HG03378 (cell line): ENCODE results near the gene GRIK3.
"Not testable (repeated sequence)": the region's sequence is repeated elsewhere in the genome, so short reads cannot be mapped to it uniquely, and the experiment has no call there.

Experiments
- ATAC-seq: cut with Tn5 transposase; IDR thresholded peaks from one replicate; pipeline ENCODE4 v1.9.1; 2021; ENCODE audit warnings: mild to moderate bottlenecking, moderate library complexity; ENCODE audit not compliant: unreplicated experiment

GRIK3 gene

DNA sequence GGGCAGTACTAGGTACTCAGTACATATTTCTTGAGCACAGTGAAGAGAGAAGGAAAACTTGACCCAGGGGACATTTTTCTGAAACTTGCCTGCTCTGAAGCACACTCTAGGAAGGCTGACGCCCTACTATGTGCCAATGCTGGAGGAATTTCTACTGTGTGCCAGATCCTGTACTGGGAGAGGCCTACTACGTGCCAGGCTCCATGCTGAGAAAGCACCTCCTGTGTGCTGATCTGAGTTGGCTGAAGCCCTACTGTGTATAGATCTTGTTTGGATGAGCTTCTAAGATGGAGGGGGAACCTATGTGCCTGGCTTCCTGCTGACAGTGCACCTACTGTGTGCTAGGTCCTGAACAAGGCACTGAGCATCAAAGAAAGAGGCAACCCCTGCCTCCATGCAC, 86.2 kb downstream of the GRIK3 start:
- no peak for ATAC-seq

DNA sequence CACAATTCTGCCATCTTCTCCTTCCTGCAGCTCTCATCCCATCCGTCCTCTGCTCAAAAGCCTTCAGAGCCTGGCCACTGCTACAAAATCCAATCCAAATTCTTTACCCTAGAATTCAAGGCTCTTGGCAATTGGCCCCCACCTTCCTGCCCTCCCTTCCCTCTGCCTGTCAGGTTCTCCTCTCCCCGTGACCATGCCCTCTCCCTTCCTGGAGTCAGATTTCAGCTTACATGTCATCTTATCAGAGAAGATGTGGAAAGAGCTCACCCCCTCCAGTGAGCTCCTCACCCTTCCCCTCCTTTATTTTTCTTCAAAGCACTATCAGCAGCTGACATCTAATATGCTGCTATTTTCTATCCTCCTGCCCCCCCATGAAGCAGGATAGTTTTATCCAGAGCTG, 86.9 kb downstream of the GRIK3 start:
- no peak for ATAC-seq

DNA sequence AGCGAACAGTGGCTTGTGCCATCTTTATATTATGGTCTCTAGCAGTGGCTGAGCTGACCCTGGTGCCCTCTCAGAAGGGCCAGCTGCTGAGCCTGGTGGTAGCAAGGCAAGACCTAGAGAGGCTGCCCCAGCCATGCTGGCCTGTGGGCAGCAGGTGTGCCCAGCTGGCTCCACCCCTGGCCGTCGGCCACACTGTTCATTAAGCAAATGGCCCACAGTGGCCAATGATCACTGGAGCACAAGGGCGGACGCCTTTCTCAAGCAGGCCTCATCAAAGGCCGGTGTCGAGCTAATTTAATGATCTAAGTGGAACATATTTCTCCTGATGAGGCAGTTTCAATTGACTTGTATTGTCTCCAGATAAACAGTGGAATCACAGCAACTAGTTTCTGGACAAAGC, 89.4 kb downstream of the GRIK3 start:
- no peak for ATAC-seq

DNA sequence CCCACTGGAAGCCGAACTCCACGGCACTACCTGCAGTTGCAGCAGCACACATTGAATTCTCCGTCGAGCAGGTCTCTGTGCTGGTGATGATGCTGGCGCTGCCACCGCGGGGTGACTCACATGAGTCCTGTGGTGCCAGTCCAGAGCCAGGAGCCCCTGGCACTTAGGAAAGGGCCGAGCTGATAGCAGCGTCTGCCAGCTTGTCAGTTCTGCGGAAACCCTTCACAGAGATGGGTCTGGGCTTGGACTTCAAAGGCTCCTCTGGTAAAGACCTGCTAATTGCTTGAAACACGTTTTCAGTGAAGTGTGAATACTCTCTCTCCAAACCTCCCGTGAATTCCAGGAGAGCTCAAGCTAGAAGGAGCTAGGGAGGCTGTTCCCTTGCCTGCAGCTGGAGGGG, 92.2 kb downstream of the GRIK3 start:
- ATAC-seq, result no peak

DNA sequence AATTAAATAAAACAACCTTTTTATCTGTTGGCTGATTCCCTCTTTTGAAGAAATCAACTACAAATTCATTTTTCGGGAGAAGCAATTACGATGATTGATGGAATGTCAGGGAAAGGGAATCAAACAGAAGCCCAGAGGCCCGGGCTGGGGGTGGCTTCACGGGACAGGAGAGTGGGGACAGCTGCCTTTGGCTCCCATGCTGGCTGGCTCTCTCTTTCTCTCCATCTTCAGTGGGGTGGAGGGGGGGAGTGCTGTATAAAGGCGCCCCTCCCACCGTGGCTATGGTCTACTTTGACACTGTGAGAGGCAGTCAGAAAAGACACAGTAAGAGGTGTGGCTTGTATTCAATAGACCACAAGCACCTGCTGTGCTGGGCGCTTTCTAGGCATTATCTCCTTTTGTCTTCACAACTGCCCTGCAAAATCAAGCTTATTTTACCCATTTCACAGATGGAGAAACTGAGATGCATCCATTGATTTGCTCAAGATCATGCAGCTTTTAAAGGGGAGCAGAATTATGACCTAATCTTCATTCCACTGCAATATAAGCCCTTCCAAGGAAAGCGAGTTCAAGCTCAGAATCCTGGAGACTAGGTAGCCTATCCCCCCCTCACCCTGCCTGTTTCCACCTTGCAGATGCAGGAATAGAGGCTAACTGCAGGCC, 92.9 kb downstream of the GRIK3 start:
- ATAC-seq, result no peak

DNA sequence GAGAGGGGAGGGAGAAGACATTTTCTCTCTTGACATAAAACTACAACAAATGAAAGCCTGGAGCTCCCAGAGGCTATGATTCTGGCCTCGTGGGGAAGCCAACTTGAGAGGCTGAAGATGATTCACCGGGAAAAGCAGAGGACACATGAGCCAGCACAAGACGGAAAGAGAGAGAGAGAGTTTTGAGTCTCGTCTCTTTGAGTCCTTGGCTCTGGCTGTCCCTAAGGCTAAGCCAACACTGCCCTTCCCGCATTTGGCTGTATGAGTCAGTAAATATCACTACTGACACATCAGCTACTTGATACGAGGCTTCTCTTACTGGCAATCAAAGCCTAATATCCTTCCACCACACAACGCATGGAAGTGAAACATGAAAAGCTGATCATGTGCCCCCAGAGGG, 95.5 kb downstream of the GRIK3 start:
- ATAC-seq, result no peak

DNA sequence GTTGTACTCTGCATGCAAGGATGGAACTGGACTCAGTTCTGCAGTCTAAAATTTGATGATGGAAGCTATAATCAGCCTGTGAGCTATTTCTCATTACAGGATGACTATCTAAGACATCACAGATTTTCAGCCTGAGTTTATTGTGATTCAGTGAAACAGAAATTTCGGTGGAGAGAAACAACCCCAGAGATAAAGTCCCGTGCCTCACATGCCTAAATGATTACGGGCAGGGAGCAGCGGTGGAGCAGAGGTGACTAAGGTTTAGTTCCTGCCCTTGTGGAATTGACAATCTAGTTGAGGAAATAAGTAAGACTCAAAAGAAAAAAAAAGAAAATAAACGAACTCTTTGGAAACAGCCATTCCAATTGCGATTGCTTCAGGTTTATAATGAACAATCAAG, 96.9 kb downstream of the GRIK3 start:
- no peak for ATAC-seq

DNA sequence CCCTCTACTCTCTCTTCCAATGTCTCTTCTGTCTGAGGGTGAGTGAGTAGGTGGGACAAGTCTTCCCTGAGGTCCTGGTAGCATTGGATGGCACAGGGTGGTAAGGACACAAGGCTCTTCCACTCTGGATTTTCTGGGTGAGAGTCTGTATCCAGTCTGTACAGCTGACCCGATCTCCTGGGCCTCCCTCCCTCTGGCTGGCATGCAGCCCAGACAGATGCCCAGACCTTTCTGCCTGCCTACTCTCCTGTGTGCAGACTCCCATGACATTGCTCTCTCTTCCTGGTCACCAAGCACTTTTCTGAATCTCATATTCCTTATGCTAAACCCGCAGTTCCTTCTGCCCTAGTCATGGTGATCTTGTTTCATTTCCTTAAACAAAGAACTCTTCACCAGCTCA, 100.3 kb downstream of the GRIK3 start:
- no peak for ATAC-seq

DNA sequence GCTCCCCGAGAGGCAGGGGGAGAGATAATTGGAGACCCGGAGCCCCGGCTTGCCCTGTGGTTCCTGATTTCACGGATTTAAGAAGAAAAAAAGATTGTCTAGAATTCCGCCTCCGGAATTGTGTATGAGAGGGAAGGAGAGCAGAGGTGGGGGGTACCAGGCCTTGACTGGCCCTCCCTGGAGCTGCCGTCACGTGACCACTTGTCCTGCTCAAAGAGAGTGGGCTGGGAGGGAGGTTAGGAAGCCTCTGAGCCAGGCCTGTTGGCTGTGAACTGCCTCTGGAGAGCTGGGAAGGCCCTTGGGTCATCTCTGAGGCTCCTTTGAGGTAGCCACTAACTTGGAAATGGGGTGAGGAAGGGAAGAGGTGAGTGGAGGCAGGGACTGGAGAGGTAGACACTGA, 106.5 kb downstream of the GRIK3 start:
- no peak for ATAC-seq

DNA sequence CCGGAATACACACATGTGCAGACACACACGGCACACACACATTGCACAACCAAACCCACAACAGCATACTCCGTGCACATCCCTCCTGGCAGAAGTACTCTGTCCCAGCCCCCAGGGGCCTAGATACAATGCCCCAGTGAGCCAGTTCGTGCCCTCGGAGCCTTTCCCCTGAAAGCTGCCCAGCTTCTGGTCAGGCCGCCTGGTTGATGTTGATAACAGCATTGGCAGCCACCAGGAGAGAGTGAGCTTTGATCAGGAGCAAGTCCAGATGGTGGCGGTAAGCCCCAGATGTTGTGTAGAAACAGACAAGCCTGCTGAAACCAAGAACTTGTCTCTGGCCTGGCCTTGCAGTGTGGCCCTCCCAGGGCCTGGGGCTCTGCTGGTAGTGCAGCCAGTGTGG, 109.1 kb downstream of the GRIK3 start:
- ATAC-seq, result no peak

DNA sequence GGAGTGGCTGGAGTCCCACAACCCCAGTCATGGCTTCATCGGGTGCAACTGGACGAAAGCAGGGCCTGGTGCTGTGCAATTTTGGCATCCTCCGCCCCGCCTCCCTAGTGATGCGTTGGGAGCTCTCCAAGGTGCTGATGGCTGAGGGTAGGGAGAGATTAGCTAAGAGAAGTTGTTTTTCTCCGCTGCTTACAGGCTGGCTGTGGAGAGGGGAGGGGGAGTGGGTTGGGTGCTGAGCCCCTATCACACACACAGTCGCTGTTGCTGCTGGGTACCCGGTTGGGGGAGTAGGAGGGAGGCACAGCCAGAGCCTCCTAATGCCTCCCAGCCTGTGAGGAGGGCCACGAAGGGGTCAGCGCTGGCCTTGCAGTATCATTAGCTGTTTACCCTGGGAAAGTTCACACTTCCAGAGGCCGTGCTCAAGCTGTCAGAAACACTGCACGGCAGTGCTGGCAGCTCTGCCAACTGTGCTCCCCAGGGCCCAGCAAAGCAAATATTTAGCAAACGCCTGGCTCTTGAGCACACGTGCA, 110.0 kb downstream of the GRIK3 start:
- ATAC-seq, result no peak

DNA sequence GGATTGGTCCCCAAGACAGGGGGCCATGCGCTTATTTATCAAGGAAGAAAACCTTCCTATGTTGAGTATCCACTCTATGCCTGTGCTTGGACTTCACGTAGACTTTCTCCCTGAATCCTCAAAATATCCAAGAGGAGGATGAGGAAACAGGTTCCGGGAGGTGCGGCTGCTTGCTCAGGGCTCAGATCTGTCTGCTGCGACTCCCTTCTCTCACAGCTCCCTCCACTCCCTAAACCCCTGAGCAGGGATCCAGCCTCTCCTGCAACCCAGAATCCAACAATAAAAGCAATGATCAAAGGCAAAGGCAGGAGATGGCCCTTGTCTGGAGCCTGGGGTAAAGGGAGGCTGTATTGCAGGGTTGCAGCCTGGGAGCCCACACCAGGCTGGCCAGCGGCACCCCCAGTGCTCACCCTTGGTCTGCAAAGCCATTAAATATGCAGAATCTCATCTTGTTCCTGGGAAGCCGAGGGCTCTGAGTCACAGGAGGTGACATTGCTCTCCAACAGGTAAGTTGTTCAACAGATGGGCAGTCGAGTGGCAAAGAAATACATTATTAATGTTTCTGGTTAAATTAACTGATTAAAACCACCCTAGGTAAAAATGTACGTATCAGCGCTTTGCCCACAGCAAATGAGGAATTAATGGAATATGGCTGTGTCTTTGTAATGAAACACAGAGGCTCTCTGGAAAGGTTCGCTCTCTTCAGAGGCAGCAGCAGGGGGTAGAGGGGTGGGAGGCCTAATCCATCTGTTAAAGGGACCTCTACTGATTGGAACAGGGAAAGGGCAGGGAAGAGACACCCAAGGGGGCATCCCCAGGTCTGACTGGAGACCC, 111.5 kb downstream of the GRIK3 start:
- no peak for ATAC-seq

DNA sequence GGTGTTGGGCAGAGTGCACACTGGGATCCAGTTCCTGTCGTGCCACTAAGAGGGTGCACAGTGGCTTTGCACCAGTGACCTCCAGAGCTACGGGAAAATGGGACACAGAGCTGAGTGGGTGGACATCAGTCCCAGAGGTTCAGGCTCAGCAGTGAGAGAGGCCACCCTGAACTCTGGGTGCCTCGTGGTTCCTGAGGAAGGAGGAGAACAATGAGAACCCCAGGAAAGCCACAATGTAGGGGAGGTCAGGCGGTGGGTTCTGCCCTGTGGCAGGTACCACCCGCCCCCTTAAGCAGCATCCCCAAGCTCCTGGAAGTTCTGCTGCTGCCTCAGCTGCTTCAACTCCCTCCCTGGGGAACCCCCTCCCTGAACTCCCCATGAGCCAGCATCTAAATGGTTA, 112.2 kb downstream of the GRIK3 start:
- ATAC-seq, result no peak

DNA sequence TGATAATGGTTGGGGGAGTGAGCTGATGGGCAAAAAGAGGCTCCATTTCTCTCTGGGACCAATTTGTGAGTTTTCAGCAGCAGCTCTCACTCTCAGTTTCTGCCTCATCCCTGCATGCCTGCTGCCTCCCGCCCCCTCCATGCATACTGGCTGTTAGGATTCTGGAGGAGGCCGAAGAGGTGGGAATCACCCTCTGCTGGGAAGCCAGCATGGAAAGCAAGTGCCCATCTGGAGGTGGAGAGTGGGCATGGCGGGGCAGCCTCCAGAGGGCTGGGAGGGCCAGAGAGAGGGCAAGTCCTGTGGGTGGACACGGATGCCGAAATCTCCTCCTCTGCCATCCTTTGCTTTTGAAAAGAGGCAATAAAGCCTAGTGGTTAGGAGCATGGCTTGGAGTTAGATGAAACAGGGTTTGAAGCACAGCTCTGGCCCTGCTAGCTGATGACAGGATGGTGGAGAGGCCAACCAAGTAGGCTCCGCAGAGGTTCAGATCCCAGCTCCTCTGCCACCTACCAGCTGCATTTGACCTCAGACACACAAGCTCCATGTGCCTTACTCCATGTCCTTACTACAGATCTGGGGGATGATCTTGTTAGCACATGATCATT, 113.4 kb downstream of the GRIK3 start:
- ATAC-seq, result no peak

DNA sequence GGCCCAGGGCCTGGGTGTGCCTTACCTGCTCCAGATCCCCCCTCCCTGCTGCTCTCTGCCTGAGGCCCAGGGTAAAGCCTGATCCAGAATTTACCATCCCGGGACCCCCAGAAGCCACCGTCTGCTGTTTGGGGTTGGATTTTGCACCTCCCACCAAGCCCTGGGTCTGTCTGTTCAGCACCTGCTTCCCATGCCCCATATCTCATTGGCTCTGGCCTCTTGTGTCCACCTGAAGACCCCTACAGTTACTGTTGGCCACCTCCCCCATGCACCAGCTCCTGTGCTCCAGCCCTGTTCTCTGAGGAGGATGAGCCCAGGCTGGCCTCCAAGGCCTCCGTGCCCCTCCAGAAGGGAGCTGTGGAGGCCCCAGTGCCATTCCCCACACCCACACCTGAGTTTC, 113.9 kb downstream of the GRIK3 start:
- no peak for ATAC-seq

DNA sequence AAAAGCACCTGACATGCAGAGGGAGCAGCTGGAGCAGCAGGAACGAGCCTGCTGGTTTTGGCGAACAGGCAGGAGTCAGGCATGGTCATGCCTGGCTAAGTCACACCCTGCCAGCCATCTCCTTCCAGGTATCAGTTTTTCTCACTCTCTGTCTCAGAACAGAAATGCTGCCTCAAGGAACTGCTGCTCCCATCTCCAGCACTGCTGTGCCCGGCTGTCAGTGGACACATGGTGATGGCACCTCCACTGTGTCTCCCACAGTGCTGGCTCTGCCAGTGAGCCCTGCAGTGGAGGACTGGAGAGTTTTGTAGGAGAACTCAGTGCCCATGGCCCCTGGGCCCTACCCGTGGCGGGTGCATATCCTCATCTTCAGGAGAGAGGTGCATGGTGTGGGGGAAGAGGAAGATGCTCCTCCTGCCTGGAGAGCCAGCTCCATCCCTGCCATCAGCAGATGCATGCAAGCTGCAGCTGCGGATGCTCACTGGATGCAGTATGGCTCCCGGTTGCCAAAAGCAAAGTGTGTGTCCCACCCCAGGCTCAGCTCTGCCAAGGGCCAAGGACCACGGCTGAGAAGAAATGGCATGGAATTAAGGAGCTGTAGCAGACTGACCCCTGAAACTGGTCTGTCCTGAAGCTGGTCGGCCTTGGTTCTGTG, 114.7 kb downstream of the GRIK3 start:
- no peak for ATAC-seq

DNA sequence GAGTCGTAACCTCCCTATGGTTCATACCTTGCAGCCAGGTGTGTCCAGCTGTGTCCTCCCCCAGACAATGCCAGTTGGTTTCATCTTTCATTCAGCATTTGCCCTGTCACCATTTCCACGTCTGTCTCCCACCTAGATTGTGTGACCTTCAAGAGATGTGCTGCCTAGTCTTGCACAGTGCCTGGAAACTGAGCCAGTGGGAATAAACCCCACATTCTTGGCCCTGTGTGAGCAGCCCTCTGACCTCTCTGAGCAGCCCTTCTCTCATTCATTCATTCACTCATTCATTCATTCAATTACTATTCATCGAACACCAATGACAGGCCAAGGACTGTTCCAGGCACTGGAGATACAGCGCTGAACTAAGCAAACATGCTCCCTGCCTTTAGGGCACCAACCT, 115.7 kb downstream of the GRIK3 start:
- ATAC-seq, result no peak

DNA sequence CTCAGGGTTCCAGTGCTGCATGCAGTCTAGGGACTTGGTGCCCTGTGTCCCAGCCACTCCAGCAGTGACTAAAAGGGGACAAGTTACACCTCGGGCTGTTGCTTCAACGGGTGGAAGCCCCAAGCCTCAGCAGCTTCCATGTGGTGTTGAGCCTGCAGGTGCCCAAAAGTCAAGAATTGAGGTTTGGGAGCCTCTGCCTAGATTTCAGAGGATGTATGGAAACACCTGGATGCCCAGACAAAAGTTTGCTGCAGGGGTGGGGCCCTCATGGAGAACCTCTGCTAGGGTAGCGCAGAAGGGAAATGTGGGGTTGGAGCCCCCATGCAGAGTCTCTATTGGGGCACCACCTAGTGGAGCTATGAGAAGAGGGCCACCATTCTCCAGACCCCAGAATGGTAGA, 117.8 kb downstream of the GRIK3 start:
- ATAC-seq, result not testable (repeated sequence)

DNA sequence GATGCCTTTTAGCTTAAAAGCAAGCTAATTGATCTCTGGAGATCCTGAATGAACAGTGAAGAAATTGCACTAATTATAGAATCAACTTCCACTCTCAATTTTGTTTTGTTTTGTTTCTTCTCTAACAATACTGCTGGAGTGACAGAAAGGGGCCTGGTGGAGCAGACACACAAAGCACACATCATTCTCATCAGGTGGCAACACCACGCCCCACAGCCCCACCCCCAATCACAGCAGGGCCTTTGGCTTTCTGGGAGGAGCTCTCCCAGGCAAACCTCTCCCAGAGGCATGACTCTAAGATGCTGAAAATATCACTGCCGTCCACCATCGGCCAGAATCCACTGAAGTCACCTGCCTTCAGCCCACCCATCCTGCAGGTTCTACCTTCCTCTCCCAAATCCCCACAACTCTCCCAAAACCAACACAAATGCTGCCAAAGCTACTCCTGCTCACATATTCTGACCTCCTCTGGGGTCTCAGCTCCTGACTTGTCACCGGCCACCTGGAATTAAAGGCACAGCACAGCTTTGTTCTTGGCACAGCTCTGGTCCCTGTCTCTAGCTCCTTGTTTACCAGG, 120.7 kb downstream of the GRIK3 start:
- no peak for ATAC-seq

DNA sequence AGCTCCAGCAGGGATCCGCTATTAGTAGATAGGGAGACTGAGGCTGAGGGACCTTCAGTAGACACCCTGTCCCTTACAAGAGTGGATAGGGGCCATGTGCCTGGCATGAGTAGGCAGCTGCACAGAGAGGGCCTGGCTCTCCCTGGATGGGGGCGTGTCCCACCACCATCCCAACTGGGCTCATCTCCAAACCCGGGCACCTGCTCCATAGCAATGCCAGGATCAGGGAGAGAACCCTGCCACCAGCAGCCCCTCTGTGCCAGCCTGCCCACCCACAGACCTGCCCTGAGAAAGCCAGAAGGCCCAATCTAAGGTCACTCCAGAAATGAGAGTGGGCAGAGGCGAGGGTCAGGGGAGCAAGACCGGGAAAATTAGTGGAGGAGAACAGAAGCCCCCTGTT, 121.3 kb downstream of the GRIK3 start:
- no peak for ATAC-seq

DNA sequence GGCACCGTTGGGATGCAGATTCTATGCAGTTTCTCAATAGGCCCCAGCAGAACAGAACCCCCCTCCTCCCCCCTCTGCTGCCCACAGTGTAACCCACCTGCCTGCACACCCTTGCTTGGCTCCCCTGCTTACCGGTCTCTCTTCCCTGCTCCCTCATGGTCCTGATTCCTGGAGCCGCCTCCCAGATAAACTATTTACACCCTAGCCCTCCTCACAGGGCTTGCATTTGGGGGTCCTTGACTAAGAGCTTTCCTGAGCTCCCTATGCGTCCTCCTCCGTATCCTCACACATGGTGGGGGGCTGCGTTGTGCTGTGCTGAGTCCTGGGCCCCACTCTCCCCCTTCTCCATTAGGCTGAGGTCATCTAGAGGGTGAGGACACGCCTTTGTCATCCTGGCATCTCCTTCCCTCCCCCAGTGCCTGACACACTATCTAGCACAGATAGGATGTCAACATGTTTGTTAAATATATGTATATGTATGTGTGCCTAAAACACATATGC, 121.9 kb downstream of the GRIK3 start:
- ATAC-seq, result no peak
